GM21526 (cell line): ENCODE results near the gene SNPH.

Source experiments
- ATAC-seq: cut with Tn5 transposase; IDR thresholded peaks from one replicate; pipeline ENCODE4 v1.9.1; 2021; ENCODE audit warnings: moderate library complexity; ENCODE audit not compliant: unreplicated experiment, low FRiP score

The SNPH gene

GRCh38 chr20:1263853-1264252 is 2.2 kb upstream of the SNPH start:
- no peak for ATAC-seq

- no peak for ATAC-seq
Measured at GRCh38 chr20:1264727-1265126, 1.4 kb upstream of the SNPH start.

- ATAC-seq, result no peak
Measured at GRCh38 chr20:1265226-1265915, 723 bp upstream of the SNPH start.

- ATAC-seq, result no peak
Measured at GRCh38 chr20:1265916-1266166, 253 bp upstream of the SNPH start.

GRCh38 chr20:1267161-1267560 is 1.1 kb downstream of the SNPH start:
- no peak for ATAC-seq

GRCh38 chr20:1267809-1268374 is 1.8 kb downstream of the SNPH start:
- ATAC-seq, result no peak

- no peak for ATAC-seq
Measured at GRCh38 chr20:1269235-1269634, 3.1 kb downstream of the SNPH start.

GRCh38 chr20:1269850-1270249 is 3.8 kb downstream of the SNPH start:
- ATAC-seq, result no peak

GRCh38 chr20:1272368-1273100 is 6.4 kb downstream of the SNPH start:
- no peak for ATAC-seq

GRCh38 chr20:1273366-1273765 is 7.3 kb downstream of the SNPH start:
- ATAC-seq, result no peak

GRCh38 chr20:1274485-1275311 is 8.6 kb downstream of the SNPH start:
- no peak for ATAC-seq

- ATAC-seq, result no peak
Measured at GRCh38 chr20:1275919-1276318, 9.8 kb downstream of the SNPH start.

GRCh38 chr20:1277529-1278322 is 11.6 kb downstream of the SNPH start:
- no peak for ATAC-seq

- no peak for ATAC-seq
Measured at GRCh38 chr20:1278993-1279392, 12.9 kb downstream of the SNPH start.

- ATAC-seq, result no peak
Measured at GRCh38 chr20:1280195-1281102, 14.4 kb downstream of the SNPH start.

GRCh38 chr20:1281279-1282057 is 15.4 kb downstream of the SNPH start:
- no peak for ATAC-seq

GRCh38 chr20:1282966-1283365 is 16.9 kb downstream of the SNPH start:
- ATAC-seq, result no peak
